Liver (tissue), 3 donors: ENCODE measurements around the gene SEPTIN5.

Experiments used
- FOXA1 ChIP-seq: IDR thresholded peaks from 2 replicates; pipeline ENCODE4 v1.6.1; 2016; ENCODE audit warnings: antibody characterized with exemption
- JUND ChIP-seq, 2 donors: IDR thresholded peaks; 2 replicates each; pipeline ENCODE4 v1.6.1; 2016; ENCODE audit warnings: antibody characterized with exemption in 2 of 2
- MAX ChIP-seq: IDR thresholded peaks from 2 replicates; pipeline ENCODE4 v1.6.1; 2016; ENCODE audit warnings: antibody characterized with exemption
- RAD21 ChIP-seq, 2 donors: IDR thresholded peaks; 2 replicates each; pipeline ENCODE4 v1.6.1; 2016; ENCODE audit warnings: antibody characterized with exemption in 2 of 2, mild to moderate bottlenecking in 2 of 2
- SP1 ChIP-seq: IDR thresholded peaks from 2 replicates; pipeline ENCODE4 v1.6.1; 2018; ENCODE audit warnings: antibody characterized with exemption, mild to moderate bottlenecking
- TAF1 ChIP-seq: conservative IDR thresholded peaks from 2 replicates; pipeline ENCODE4 v1.6.1; 2016; ENCODE audit warnings: antibody characterized with exemption, mild to moderate bottlenecking
- YY1 ChIP-seq: IDR thresholded peaks from 2 replicates; pipeline ENCODE4 v1.6.1; 2016; ENCODE audit warnings: antibody characterized with exemption, mild to moderate bottlenecking
- TF ChIP-seq, protein P1 (sequence below): fragments of 150-350 bp; IDR thresholded peaks from 2 replicates; pipeline ENCODE4 v1.5.1; 2017; ENCODE audit warnings: improper control_type of control experiment, low read depth, low read length; ENCODE audit not compliant: missing input control
- TF ChIP-seq, protein P2 (sequence below): IDR thresholded peaks from 2 replicates; pipeline ENCODE4 v1.6.1; 2016; ENCODE audit warnings: antibody characterized with exemption
- donor health status: healthy.
- donor health status: healthy.

DNA sequence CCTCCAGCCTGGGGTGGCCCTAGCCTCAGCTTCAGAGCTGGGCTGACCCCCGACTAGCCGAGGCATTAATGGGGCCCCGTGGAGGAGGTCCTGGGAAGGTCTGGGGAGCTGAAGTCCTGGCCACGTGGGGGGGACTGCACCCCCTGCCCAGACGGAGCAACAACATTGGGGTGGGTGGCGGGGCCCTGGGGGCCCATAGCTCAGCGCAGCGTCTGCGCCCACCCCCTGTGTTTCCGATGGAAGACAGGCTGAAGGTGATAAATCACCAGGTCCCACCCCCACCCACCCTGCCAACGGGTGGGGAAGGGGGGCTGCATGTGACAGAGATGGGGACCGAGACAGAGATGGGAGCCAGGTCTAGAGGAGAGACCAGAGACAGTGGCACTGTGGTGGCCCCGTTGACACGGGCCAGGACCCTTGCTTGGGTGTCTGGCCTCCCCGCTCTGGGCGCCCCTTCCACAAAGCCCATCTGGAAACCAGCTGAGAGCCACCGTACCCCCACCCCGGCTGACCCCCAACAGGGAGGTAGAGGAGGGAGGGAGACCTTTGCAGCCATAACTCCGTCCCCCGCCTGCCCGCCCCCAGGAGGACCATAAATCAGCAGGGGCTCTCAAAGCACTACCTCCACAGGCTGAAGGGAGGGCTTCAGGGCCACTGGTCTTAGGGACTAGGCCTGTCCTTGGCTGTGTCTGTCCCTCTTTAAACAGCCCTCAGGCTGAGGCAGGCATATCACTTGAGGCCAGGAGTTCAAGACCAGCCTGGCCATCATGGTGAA is 17.2 kb downstream of the SEPTIN5 start:
- TF ChIP-seq, protein P1, sequence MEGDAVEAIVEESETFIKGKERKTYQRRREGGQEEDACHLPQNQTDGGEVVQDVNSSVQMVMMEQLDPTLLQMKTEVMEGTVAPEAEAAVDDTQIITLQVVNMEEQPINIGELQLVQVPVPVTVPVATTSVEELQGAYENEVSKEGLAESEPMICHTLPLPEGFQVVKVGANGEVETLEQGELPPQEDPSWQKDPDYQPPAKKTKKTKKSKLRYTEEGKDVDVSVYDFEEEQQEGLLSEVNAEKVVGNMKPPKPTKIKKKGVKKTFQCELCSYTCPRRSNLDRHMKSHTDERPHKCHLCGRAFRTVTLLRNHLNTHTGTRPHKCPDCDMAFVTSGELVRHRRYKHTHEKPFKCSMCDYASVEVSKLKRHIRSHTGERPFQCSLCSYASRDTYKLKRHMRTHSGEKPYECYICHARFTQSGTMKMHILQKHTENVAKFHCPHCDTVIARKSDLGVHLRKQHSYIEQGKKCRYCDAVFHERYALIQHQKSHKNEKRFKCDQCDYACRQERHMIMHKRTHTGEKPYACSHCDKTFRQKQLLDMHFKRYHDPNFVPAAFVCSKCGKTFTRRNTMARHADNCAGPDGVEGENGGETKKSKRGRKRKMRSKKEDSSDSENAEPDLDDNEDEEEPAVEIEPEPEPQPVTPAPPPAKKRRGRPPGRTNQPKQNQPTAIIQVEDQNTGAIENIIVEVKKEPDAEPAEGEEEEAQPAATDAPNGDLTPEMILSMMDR = no peak
- TF ChIP-seq YY1 = no peak
- TF ChIP-seq, protein P2, sequence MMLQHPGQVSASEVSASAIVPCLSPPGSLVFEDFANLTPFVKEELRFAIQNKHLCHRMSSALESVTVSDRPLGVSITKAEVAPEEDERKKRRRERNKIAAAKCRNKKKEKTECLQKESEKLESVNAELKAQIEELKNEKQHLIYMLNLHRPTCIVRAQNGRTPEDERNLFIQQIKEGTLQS = no peak
- no peak for TF ChIP-seq MAX
- TF ChIP-seq FOXA1 = no peak
- no peak for TF ChIP-seq RAD21 (IDR thresholded peaks at IDR 0.05)
- no peak for TF ChIP-seq JUND (IDR thresholded peaks at IDR 0.05)
- no peak for TF ChIP-seq TAF1
- TF ChIP-seq SP1 = no peak
